Fibroblast of skin of abdomen (primary cell): ENCODE data around the gene ZNHIT1.
"Not testable (repeated sequence)": the region's sequence is repeated elsewhere in the genome, so short reads cannot be mapped to it uniquely, and the experiment has no call there.

Source experiments
- DNase-seq: peaks from one replicate; pipeline ENCODE4 v3.0.0-alpha.2; 2013

The ZNHIT1 gene

GRCh38 chr7:101186844-101187428, 31.0 kb upstream of the ZNHIT1 start:
- DNase-seq, result no peak

DNA sequence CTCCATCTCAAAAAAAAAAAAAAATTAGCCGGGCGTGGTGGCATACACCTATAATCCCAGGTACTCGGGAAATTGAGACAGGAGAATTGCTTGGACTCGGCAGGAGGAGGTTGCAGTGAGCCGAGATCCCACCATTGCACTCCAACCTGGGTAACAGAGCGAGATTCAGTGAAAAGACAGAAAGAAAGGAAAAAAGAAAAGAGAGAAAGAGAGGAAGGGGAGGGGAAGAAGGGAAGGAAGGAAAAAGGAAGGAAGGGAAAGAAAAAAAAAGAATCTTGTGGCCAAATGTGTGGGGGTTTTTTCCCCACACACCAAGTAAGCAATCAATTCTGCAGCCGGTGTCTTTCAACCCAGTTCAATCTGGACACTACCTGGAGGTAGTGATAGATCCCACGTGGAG, 28.9 kb upstream of the ZNHIT1 start:
- DNase-seq, result no peak

GRCh38 chr7:101195884-101196283, 22.1 kb upstream of the ZNHIT1 start:
- DNase-seq, result no peak

- no peak for DNase-seq
Measured at GRCh38 chr7:101197991-101198390, 20.0 kb upstream of the ZNHIT1 start.

DNA sequence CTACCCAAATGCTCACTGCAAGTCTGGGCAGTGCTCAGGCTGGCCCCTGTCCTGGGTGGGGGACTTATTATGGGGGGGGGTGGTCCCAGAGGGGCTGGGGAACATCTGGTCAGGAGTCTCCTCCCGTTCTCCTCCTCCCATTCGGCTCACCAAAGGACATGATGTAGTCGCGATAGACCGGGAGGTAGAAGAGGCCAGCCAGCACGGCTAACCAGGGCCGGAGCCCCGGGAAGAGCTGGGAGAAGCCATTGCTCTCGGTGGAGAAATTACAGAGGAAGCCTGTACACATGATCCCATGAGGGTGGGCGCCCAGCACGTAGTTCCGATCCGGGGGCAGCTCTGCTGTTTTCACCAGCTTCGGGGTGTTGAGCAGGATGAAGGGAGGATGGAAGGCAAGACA, 19.5 kb upstream of the ZNHIT1 start:
- no peak for DNase-seq

DNA sequence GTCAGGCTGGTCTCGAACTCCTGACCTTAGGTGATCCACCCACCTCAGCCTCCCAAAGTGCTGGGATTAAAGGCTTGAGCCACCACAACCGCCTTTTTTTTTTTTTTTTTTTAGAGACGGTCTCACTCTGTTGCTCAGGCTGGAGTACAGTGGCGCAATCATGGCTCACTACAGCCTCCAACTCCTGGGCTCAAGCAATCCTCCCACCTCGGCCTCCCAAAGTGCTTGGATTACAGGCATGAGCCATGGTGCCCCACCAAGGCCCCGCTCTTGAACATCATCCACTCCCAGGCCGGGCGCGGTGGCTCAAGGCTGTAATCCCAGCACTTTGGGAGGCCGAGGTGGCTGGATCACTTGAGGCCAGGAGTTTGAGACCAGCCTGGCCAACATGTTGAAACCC, 18.4 kb upstream of the ZNHIT1 start:
- not testable (repeated sequence) for DNase-seq

DNA sequence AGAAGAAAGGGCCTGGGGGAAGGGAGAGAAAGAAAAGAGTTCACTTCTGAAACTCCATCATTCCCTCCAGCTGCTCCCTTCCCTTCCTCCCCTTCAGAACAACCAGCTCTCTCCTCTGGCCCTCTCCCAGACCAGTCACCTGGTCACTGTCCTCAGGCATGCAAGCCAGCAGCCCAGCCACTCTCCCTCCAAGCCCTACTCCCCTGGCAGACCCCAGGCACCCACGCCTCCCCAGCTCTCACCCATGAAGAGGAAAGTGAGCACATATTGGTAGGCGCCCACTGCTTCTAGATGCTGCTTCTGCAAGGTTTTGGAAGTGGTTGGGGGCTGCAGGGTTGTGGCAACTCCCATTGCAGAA, 17.5 kb upstream of the ZNHIT1 start:
- DNase-seq, result no peak

- DNase-seq, result no peak
Measured at GRCh38 chr7:101200862-101201599, 16.9 kb upstream of the ZNHIT1 start, which contains the start of gene MOGAT3. Gene MOGAT3, minus strand, starts transcription at chr7:101201036. Its CDS starts 182 bp downstream, at chr7:101200854.

- no peak for DNase-seq
Measured at GRCh38 chr7:101201695-101202602, 16.0 kb upstream of the ZNHIT1 start.

DNA sequence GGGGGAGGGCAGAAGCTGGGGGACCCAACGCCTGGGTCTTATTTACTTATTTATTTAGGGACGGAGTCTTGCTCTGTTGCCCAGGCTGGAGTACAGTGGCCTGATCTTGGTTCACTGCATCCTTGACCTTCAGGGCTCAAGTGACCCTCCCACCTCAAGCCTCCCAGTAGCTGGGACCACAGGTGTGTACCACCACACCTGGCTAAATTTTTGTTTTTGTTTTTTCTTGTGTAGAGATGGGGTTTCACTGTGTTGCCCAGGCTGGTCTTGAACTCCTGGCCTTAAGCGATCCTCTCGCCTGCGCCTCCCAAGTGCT, 15.4 kb upstream of the ZNHIT1 start:
- DNase-seq, result no peak

DNA sequence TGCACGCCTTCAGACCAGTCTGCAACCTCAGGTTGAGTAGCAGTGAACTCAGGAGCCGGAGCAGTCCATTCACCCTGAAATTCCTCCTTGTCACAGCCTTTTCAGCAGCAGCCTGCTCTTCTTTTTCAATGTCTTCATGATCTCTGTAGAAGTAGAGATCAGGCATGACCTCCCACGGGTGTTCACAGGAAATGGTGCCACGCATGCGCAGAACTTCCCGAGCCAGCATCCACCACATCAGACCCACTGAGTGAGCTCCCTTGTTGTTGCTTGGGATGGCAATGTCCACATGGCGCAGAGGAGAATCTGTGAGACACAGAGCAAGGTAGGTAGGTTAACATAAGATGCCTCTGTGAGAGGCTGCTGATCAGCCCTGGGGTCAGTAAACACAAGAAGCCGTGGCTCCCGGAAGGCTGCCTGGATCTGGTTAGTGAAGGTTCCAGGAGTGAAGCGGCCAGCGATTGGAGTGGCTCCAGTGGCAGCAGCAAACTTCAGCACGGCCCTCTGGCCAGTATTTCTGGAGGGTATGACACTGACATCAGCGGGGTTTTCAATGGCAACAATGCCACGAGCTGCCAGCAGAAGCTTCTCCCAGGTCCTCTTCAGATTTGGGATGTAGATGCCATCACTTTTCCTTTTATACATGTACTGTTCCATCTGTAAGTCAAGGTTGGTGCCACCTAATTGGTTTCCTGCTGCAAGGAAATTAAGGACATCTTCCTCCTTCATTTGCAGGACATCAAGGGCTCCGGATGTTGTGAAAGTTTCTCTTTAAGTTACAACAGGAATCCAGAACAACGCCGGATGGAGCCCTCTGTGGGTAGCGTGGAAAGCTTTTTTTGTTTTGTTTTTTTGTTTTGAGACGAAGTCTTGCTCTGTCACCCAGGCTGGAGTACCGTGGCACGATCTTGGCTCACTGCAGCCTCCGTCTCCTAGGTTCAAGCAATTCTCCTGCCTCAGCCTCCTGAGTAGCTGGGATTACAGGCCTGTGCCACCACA, 13.9 kb upstream of the ZNHIT1 start:
- not testable (repeated sequence) for DNase-seq

- no peak for DNase-seq
Measured at GRCh38 chr7:101205901-101206664, 11.9 kb upstream of the ZNHIT1 start.

GRCh38 chr7:101206665-101207042, 11.3 kb upstream of the ZNHIT1 start:
- no peak for DNase-seq

GRCh38 chr7:101207459-101207858, 10.5 kb upstream of the ZNHIT1 start:
- DNase-seq, result no peak

DNA sequence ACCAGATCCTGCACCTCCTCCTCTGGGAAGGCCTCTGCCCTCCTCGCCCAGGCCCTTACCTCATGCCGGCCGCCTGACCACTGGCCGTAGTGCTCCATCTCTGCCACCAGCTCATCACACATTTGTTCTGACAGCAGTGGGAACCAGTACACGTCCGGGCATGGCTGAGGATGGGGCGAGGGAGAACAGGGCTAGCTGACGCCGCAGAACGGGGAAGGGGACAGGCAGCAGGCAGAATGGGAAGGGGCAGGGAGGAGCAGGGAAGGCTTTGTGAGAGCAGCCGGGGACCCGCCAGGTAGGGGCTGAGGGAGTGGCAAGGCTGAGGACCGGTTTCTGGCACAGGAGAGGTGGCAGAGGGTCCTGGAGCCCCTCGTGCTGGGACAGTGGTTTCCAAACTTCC, 9.2 kb upstream of the ZNHIT1 start:
- no peak for DNase-seq

GRCh38 chr7:101210143-101210542, 7.8 kb upstream of the ZNHIT1 start:
- DNase-seq, result no peak

- no peak for DNase-seq
Measured at GRCh38 chr7:101211501-101211900, 6.5 kb upstream of the ZNHIT1 start.

GRCh38 chr7:101212014-101212413, 6.0 kb upstream of the ZNHIT1 start:
- no peak for DNase-seq

- no peak for DNase-seq
Measured at GRCh38 chr7:101216001-101216859, 1.7 kb upstream of the ZNHIT1 start.

DNA sequence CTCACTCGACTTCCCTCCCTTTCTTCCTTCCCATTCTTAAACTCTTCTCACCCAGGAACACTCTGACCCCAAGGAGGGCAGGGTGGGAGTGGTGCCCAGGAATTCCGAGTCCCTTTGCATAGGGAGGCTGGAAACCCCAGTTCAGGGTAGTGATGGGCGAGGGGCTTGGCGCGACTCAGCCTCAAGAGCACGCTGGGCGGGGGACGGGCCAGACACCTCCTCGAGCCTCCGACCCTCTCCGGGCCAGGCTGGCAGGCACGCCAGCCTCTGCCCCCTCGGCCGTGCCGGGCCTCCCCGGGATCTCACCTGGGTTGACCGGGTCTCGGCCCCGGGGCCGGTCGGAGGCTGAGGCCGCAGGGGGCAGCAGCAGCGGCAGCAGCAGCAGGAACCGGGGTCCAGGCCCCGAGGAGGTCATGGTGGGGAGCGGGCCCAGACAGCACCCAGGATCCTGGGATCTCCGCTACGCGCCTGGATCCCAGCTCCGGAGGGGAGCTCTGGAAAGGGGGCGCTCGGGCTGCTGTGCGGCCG, 1.0 kb upstream of the ZNHIT1 start:
- DNase-seq, result no peak
